Kidney (tissue), 14 donors: Measurements from ENCODE around the gene RTKN2. TPM values are rescaled to one million over a fixed set of nuclear protein-coding genes. Genes with fewer than 3 reads are reported as not detected.

Experiments used
- DNase-seq, 5 donors: peaks; one replicate each; pipeline ENCODE4 v3.0.0-alpha.2; 2013 to 2020
- FAIRE-seq: peaks from 2 replicates; lab custom pipeline; 2012; peaks lifted over from hg19 to GRCh38; lab: Jason Lieb, UNC
- H3K27ac ChIP-seq, 2 donors: one replicate each; pipeline ENCODE4 v1.7.0; 2013; ENCODE audit warnings: low read depth in 2 of 2, low read length in 2 of 2, inconsistent platforms in 1 of 2
- H3K27me3 ChIP-seq: one replicate; pipeline ENCODE4 v1.7.1; 2013; ENCODE audit warnings: low read length, inconsistent platforms; ENCODE audit not compliant: control insufficient read depth, insufficient read depth
- H3K36me3 ChIP-seq, 3 donors: one replicate each; pipeline versions ENCODE4 v1.7.0 to v1.7.1; 2013; ENCODE audit warnings: low read length in 3 of 3, control low read depth in 1 of 3, inconsistent platforms in 1 of 3; ENCODE audit not compliant: insufficient read depth in 3 of 3, control insufficient read depth in 2 of 3
- H3K4me1 ChIP-seq, 3 donors: one replicate each; pipeline versions ENCODE4 v1.7.0 to v1.7.1; 2013; ENCODE audit warnings: low read length in 3 of 3, inconsistent platforms in 1 of 3, low read depth in 1 of 3; ENCODE audit not compliant: control insufficient read depth in 2 of 3, insufficient read depth in 2 of 3
- H3K4me3 ChIP-seq, 3 donors: one replicate each; pipeline versions ENCODE4 v1.7.0 to v1.8.1; 2013; ENCODE audit warnings: low read length in 3 of 3, control low read depth in 1 of 3, inconsistent platforms in 1 of 3
- H3K9ac ChIP-seq, 3 donors: one replicate each; pipeline versions ENCODE4 v1.7.0 to v1.7.1; 2013; ENCODE audit warnings: low read length in 3 of 3, control low read depth in 1 of 3, inconsistent platforms in 1 of 3
- H3K9me3 ChIP-seq, 3 donors: one replicate each; pipeline versions ENCODE4 v1.7.0 to v1.7.1; 2013; ENCODE audit warnings: low read length in 3 of 3, control low read depth in 1 of 3, inconsistent platforms in 1 of 3; ENCODE audit not compliant: control insufficient read depth in 2 of 3, insufficient read depth in 1 of 3
- CTCF ChIP-seq: IDR thresholded peaks from 3 replicates; pipeline ENCODE4 v1.5.1; 2012; ENCODE audit warnings: mild to moderate bottlenecking, moderate library complexity, borderline replicate concordance; ENCODE audit not compliant: insufficient read depth; ENCODE audit errors: extremely low read depth
- intact Hi-C: fragments of 100-400 bp; cut with DNase I; formaldehyde crosslinking; loops from one replicate; pipeline ENCODE4 v1.11.1; 2022
- polyA plus RNA-seq: library from polyadenylated mRNA; stranded (reverse); fragments of 350-450 nt; fragmentation: Illumina TruSeq; extraction: RNeasy Lipid Tissue Mini Kit (QIAGEN cat#74804); gene quantifications from one replicate; pipeline ENCODE4 v1.2.3, GENCODE V29; 2014; ENCODE audit warnings: low read depth, low replicate concordance; ENCODE audit not compliant: insufficient read depth
- total RNA-seq: library from RNA; stranded (reverse); fragmentation: NEBNext Ultra II Directional; extraction: Animal tissue kit (Norgen Biotek cat#: 25700); gene quantifications from one replicate; pipeline ENCODE4 v1.2.1, GENCODE V29; 2021
- donor health status: control.
- donor health status: control.
- donor health status: control.
- donor health status: control.
- donor health status: control.
- donor health status: DM: yes; HTN: yes; CAD: no.
- donor health status: Normal renal cell carcinoma (clear cell type).

The RTKN2 gene
- total and polyA plus RNA-seq, 2 donors from 2014 or later: 0.24 to 1.6 TPM

GRCh38 chr10:62205750-62206399 lies 62.8 kb downstream of the RTKN2 start:
- H3K4me3 ChIP-seq: no peak overlapping the region
- no peak overlapping the region for H3K9ac ChIP-seq
- H3K27ac ChIP-seq: no peak overlapping the region
- H3K4me1 ChIP-seq: no peaks in the 10 kb centered on the region
- no peak for FAIRE-seq
- no peak for TF ChIP-seq CTCF
- no peaks in the 10 kb centered on the region for H3K27me3 ChIP-seq
- no peaks in the 10 kb centered on the region for H3K9me3 ChIP-seq
- no peaks in the 10 kb centered on the region for H3K36me3 ChIP-seq
- DNase-seq: no peak
- intact Hi-C loops: no loop called here

- H3K9me3 ChIP-seq: no peaks in the 10 kb centered on the region
- intact Hi-C loops: no loop called here
- H3K4me1 ChIP-seq: no peaks in the 10 kb centered on the region
- H3K27ac ChIP-seq: no peak overlapping the region
- H3K27me3 ChIP-seq: no peaks in the 10 kb centered on the region
- peaks cover 0 to 2% (median 0%) of the 10 kb centered on the region in 3 donors for H3K36me3 ChIP-seq
- DNase-seq (no peak), FAIRE-seq (no peak)
- no peak for TF ChIP-seq CTCF
- H3K4me3 ChIP-seq: no peak overlapping the region
- no peak overlapping the region for H3K9ac ChIP-seq
Observed at GRCh38 chr10:62199584-62199983, 69.1 kb downstream of the RTKN2 start.

GRCh38 chr10:62196528-62196927 lies 72.1 kb downstream of the RTKN2 start:
- Histone ChIP-seq H3K9ac (no peak overlapping the region), H3K9me3 (no peaks in the 10 kb centered on the region), H3K4me1 (no peaks in the 10 kb centered on the region), H3K27ac (no peak overlapping the region), H3K36me3 (peaks cover 0 to 2% (median 0%) of the 10 kb centered on the region in 3 donors), H3K27me3 (no peaks in the 10 kb centered on the region), H3K4me3 (no peak overlapping the region)
- intact Hi-C loops: no loop called here
- DNase-seq: no peak
- TF ChIP-seq CTCF: no peak
- no peak for FAIRE-seq

- FAIRE-seq: no peak
- peaks cover 0 to 2% (median 0%) of the 10 kb centered on the region in 3 donors for H3K36me3 ChIP-seq
- no peak overlapping the region for H3K9ac ChIP-seq
- DNase-seq: no peak
- intact Hi-C loops: no loop called here
- no peak overlapping the region for H3K27ac ChIP-seq
- no peak overlapping the region for H3K4me3 ChIP-seq
- H3K9me3 ChIP-seq: no peaks in the 10 kb centered on the region
- no peaks in the 10 kb centered on the region for H3K27me3 ChIP-seq
- no peak for TF ChIP-seq CTCF
- no peaks in the 10 kb centered on the region for H3K4me1 ChIP-seq
Observed at GRCh38 chr10:62195675-62195926, 73.0 kb downstream of the RTKN2 start.
